Rectal smooth muscle tissue (tissue), 1 donor: Measurements from ENCODE around the gene ZGPAT.

Source experiments
- H3K27ac ChIP-seq: one replicate; pipeline ENCODE4 v1.7.0; 2013; ENCODE audit warnings: low read depth, low read length, inconsistent platforms
- H3K27me3 ChIP-seq: one replicate; pipeline ENCODE4 v1.7.0; 2013; ENCODE audit warnings: low read length; ENCODE audit not compliant: control insufficient read depth, insufficient read depth
- H3K36me3 ChIP-seq: one replicate; pipeline ENCODE4 v1.7.0; 2013; ENCODE audit warnings: low read length; ENCODE audit not compliant: control insufficient read depth, insufficient read depth
- H3K4me1 ChIP-seq: one replicate; pipeline ENCODE4 v1.7.0; 2013; ENCODE audit warnings: low read length; ENCODE audit not compliant: control insufficient read depth, insufficient read depth
- H3K4me3 ChIP-seq: one replicate; pipeline ENCODE4 v1.7.0; 2013; ENCODE audit warnings: low read length
- H3K9ac ChIP-seq: one replicate; pipeline ENCODE4 v1.7.0; 2013; ENCODE audit warnings: low read length

ZGPAT gene

GRCh38 chr20:63690898-63691710 is 16.7 kb upstream of the ZGPAT start:
- no peak overlapping the region for H3K9ac ChIP-seq
- H3K4me3 ChIP-seq = no peak overlapping the region
- peaks cover 15% of the 10 kb centered on the region for H3K4me1 ChIP-seq
- H3K27me3 ChIP-seq = no peaks in the 10 kb centered on the region
- H3K36me3 ChIP-seq = no peaks in the 10 kb centered on the region
- peak overlapping the region; percentile 6 for H3K27ac ChIP-seq

GRCh38 chr20:63691711-63692435 is 16.0 kb upstream of the ZGPAT start:
- Histone ChIP-seq H3K9ac (no peak overlapping the region), H3K27ac (peak overlapping the region; percentile 24), H3K4me3 (no peak overlapping the region), H3K4me1 (peaks cover 8% of the 10 kb centered on the region), H3K27me3 (no peaks in the 10 kb centered on the region), H3K36me3 (no peaks in the 10 kb centered on the region)

GRCh38 chr20:63692436-63693082 is 15.3 kb upstream of the ZGPAT start:
- no peaks in the 10 kb centered on the region for H3K27me3 ChIP-seq
- peaks cover 5% of the 10 kb centered on the region for H3K4me1 ChIP-seq
- H3K27ac ChIP-seq = peak overlapping the region; percentile 24
- H3K4me3 ChIP-seq = no peak overlapping the region
- H3K36me3 ChIP-seq = no peaks in the 10 kb centered on the region
- no peak overlapping the region for H3K9ac ChIP-seq

GRCh38 chr20:63693083-63693732 is 14.6 kb upstream of the ZGPAT start:
- Histone ChIP-seq H3K27me3 (no peaks in the 10 kb centered on the region), H3K27ac (no peak overlapping the region)

GRCh38 chr20:63693733-63694583 is 13.9 kb upstream of the ZGPAT start:
- Histone ChIP-seq H3K27ac (no peak overlapping the region), H3K9ac (no peak overlapping the region), H3K4me3 (no peak overlapping the region), H3K27me3 (no peaks in the 10 kb centered on the region), H3K36me3 (no peaks in the 10 kb centered on the region), H3K4me1 (peaks cover 4% of the 10 kb centered on the region)

More at GRCh38 chr20:63693083-63693732, 14.6 kb upstream of the ZGPAT start:
- Histone ChIP-seq H3K4me3 (no peak overlapping the region), H3K4me1 (peaks cover 4% of the 10 kb centered on the region), H3K9ac (no peak overlapping the region), H3K36me3 (no peaks in the 10 kb centered on the region)

GRCh38 chr20:63694584-63695423 is 13.0 kb upstream of the ZGPAT start:
- Histone ChIP-seq H3K27me3 (no peaks in the 10 kb centered on the region), H3K27ac (no peak overlapping the region), H3K4me1 (peaks cover 4% of the 10 kb centered on the region), H3K9ac (no peak overlapping the region), H3K36me3 (no peaks in the 10 kb centered on the region), H3K4me3 (no peak overlapping the region)

GRCh38 chr20:63695424-63696305 is 12.2 kb upstream of the ZGPAT start:
- no peaks in the 10 kb centered on the region for H3K36me3 ChIP-seq
- H3K27me3 ChIP-seq = no peaks in the 10 kb centered on the region
- no peak overlapping the region for H3K4me3 ChIP-seq
- no peak overlapping the region for H3K9ac ChIP-seq
- H3K27ac ChIP-seq = no peak overlapping the region
- peaks cover 4% of the 10 kb centered on the region for H3K4me1 ChIP-seq

- Histone ChIP-seq H3K36me3 (no peaks in the 10 kb centered on the region), H3K4me1 (peaks cover 4% of the 10 kb centered on the region), H3K9ac (no peak overlapping the region), H3K27ac (no peak overlapping the region), H3K27me3 (no peaks in the 10 kb centered on the region), H3K4me3 (peak overlapping the region; percentile 34)
These were observed 11.6 kb upstream of the ZGPAT start for GRCh38 chr20:63696306-63696627.

- no peak within 1 kb of the TSS for H3K9ac ChIP-seq
- H3K36me3 ChIP-seq = no peaks in the 10 kb centered on the region
- peaks cover 4% of the 10 kb centered on the region for H3K4me1 ChIP-seq
- H3K27ac ChIP-seq = no peak within 1 kb of the TSS
- no peaks in the 10 kb centered on the region for H3K27me3 ChIP-seq
- peak within 1 kb of the TSS; percentile 34 for H3K4me3 ChIP-seq
These were observed 11.0 kb upstream of the ZGPAT start, which contains the start of gene TNFRSF6B for GRCh38 chr20:63696628-63697356. Gene TNFRSF6B, plus strand, starts transcription at chr20:63696652. Its CDS starts 116 bp downstream, at chr20:63696768.

GRCh38 chr20:63697357-63697867 is 10.4 kb upstream of the ZGPAT start:
- Histone ChIP-seq H3K27ac (no peak overlapping the region), H3K4me3 (no peak overlapping the region)

More at GRCh38 chr20:63697357-63697867, 10.4 kb upstream of the ZGPAT start:
- Histone ChIP-seq H3K36me3 (no peaks in the 10 kb centered on the region), H3K27me3 (no peaks in the 10 kb centered on the region), H3K4me1 (peaks cover 4% of the 10 kb centered on the region), H3K9ac (no peak overlapping the region)
